ENCODE measurements around the gene ELF2. TPM values are rescaled to one million over a fixed set of nuclear protein-coding genes. Genes with fewer than 3 reads are reported as not detected.

Gene ELF2
- total RNA-seq, 1 experiment from 2014 or later: 44.6 TPM

DNA sequence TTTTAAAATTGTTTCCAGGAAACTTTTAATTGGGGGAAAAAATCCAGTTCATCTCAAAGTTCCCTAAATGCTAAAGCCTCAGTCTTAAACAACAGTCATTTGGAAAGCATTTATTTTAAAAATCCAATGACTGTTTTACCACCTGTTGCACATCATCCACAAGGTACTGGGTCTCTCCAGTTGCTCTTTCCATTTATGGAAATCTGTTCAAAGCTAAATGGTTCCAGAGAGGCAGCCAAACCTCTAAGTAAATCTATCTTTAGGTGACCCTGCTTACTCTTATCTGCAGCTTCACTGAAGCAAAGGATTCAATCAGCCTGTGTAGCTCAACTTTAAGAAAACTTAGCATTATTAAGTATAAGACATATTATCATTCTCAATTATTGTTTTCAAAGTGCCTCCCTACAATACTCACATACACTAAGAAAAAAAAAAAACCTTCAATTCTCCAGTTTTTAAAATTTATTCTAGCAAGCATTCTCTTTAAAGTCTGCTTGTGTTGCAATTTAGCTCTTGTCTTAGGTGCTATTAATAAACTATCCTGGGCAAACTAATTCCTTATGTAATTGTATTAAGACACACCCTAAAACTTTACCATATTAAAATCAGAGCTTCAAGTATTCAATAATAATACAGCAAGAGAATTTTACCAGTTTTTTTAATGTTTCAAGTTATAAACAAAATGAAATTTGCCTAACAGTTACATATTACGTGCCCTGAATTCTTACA, 100.8 kb downstream of the ELF2 start:
- ChIA-PET POLR2A (no interaction called here), CTCF (interaction anchor here (1.1 to 1.6 kb wide), 2 partner anchors 46 kb away, joined by 4 to 5 read pairs; no protein-coding TSS in a partner anchor)
- no peak for ATAC-seq

GRCh38 chr4:139060591-139060990, 116.4 kb downstream of the ELF2 start:
- H3K27ac Mint-ChIP-seq: peak overlapping the region; percentile 42; the same call in 1 of the 2 replicates
- peaks cover 73% of the 10 kb centered on the region for H3K36me3 Mint-ChIP-seq
- POLR2A ChIA-PET: no interaction called here
- no peak for DNase-seq (ENCODE audit: low spot score)
- no peak for ATAC-seq
- no peaks in the 10 kb centered on the region for H3K27me3 Mint-ChIP-seq (ENCODE audit: low read depth)
- H3K4me3 Mint-ChIP-seq: no peak overlapping the region
- H3K4me1 Mint-ChIP-seq: no peaks in the 10 kb centered on the region
- H3K9me3 Mint-ChIP-seq: no peaks in the 10 kb centered on the region
- CTCF ChIA-PET: interaction anchor here (1.3 kb wide), 1 partner anchor 30 kb away, joined by 5 read pairs; no protein-coding TSS in a partner anchor
- TF ChIP-seq, protein P1, sequence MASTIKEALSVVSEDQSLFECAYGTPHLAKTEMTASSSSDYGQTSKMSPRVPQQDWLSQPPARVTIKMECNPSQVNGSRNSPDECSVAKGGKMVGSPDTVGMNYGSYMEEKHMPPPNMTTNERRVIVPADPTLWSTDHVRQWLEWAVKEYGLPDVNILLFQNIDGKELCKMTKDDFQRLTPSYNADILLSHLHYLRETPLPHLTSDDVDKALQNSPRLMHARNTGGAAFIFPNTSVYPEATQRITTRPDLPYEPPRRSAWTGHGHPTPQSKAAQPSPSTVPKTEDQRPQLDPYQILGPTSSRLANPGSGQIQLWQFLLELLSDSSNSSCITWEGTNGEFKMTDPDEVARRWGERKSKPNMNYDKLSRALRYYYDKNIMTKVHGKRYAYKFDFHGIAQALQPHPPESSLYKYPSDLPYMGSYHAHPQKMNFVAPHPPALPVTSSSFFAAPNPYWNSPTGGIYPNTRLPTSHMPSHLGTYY (CRISPR knock-in tag; IDR thresholded peaks at IDR 0.05): no peak
- TF ChIP-seq, protein P2, sequence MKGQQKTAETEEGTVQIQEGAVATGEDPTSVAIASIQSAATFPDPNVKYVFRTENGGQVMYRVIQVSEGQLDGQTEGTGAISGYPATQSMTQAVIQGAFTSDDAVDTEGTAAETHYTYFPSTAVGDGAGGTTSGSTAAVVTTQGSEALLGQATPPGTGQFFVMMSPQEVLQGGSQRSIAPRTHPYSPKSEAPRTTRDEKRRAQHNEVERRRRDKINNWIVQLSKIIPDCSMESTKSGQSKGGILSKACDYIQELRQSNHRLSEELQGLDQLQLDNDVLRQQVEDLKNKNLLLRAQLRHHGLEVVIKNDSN (CRISPR knock-in tag; IDR thresholded peaks at IDR 0.05): no peak
- TF ChIP-seq, protein P3, sequence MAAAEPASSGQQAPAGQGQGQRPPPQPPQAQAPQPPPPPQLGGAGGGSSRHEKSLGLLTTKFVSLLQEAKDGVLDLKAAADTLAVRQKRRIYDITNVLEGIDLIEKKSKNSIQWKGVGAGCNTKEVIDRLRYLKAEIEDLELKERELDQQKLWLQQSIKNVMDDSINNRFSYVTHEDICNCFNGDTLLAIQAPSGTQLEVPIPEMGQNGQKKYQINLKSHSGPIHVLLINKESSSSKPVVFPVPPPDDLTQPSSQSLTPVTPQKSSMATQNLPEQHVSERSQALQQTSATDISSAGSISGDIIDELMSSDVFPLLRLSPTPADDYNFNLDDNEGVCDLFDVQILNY (CRISPR knock-in tag; IDR thresholded peaks at IDR 0.05): no peak
- TF ChIP-seq SMAD4 (CRISPR knock-in tag; IDR thresholded peaks at IDR 0.05): no peak
- no peak for TF ChIP-seq CTCF (IDR thresholded peaks at IDR 0.05)
- no peak for TF ChIP-seq ZNF416 (CRISPR knock-in tag; IDR thresholded peaks at IDR 0.05)
- no peak for TF ChIP-seq GTF2I (CRISPR knock-in tag; conservative IDR thresholded peaks at IDR 0.05)
- TF ChIP-seq, protein P4, sequence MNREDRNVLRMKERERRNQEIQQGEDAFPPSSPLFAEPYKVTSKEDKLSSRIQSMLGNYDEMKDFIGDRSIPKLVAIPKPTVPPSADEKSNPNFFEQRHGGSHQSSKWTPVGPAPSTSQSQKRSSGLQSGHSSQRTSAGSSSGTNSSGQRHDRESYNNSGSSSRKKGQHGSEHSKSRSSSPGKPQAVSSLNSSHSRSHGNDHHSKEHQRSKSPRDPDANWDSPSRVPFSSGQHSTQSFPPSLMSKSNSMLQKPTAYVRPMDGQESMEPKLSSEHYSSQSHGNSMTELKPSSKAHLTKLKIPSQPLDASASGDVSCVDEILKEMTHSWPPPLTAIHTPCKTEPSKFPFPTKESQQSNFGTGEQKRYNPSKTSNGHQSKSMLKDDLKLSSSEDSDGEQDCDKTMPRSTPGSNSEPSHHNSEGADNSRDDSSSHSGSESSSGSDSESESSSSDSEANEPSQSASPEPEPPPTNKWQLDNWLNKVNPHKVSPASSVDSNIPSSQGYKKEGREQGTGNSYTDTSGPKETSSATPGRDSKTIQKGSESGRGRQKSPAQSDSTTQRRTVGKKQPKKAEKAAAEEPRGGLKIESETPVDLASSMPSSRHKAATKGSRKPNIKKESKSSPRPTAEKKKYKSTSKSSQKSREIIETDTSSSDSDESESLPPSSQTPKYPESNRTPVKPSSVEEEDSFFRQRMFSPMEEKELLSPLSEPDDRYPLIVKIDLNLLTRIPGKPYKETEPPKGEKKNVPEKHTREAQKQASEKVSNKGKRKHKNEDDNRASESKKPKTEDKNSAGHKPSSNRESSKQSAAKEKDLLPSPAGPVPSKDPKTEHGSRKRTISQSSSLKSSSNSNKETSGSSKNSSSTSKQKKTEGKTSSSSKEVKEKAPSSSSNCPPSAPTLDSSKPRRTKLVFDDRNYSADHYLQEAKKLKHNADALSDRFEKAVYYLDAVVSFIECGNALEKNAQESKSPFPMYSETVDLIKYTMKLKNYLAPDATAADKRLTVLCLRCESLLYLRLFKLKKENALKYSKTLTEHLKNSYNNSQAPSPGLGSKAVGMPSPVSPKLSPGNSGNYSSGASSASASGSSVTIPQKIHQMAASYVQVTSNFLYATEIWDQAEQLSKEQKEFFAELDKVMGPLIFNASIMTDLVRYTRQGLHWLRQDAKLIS (CRISPR knock-in tag; IDR thresholded peaks at IDR 0.05; ENCODE audit: borderline replicate concordance): no peak
- no peak for TF ChIP-seq JUN (CRISPR knock-in tag; IDR thresholded peaks at IDR 0.05)
- no peak for TF ChIP-seq ELF4 (CRISPR knock-in tag; IDR thresholded peaks at IDR 0.05; ENCODE audit: low read depth)
- no peak for TF ChIP-seq CBFB (CRISPR knock-in tag; IDR thresholded peaks at IDR 0.05; ENCODE audit: low read depth)
- no peak for TF ChIP-seq NR3C1 (CRISPR knock-in tag; conservative IDR thresholded peaks at IDR 0.05; ENCODE audit: low read depth)

More for the DNA sequence above, 100.8 kb downstream of the ELF2 start:
- no peaks in the 10 kb centered on the region for H3K9me3 Mint-ChIP-seq
- H3K36me3 Mint-ChIP-seq: peaks cover 15% of the 10 kb centered on the region
- H3K27ac Mint-ChIP-seq: no peak overlapping the region
- H3K4me1 Mint-ChIP-seq: peaks cover 4% of the 10 kb centered on the region; the same call in 1 of the 2 replicates
- no peaks in the 10 kb centered on the region for H3K27me3 Mint-ChIP-seq (ENCODE audit: low read depth)
- no peak for DNase-seq (ENCODE audit: low spot score)
- TF ChIP-seq ZNF219 (CRISPR knock-in tag; IDR thresholded peaks at IDR 0.05; ENCODE audit: borderline replicate concordance) (no peak), NFATC4 (CRISPR knock-in tag; IDR thresholded peaks at IDR 0.05) (no peak), MXD4 (CRISPR knock-in tag; IDR thresholded peaks at IDR 0.05; ENCODE audit: borderline replicate concordance) (no peak), ESRRA (CRISPR knock-in tag; IDR thresholded peaks at IDR 0.05; ENCODE audit: borderline replicate concordance) (no peak), ELF4 (CRISPR knock-in tag; IDR thresholded peaks at IDR 0.05; ENCODE audit: low read depth) (no peak), KAT7 (CRISPR knock-in tag; IDR thresholded peaks at IDR 0.05; ENCODE audit: borderline replicate concordance) (no peak), ZBTB21 (CRISPR knock-in tag; IDR thresholded peaks at IDR 0.05; ENCODE audit: borderline replicate concordance) (no peak), CDX4 (CRISPR knock-in tag; IDR thresholded peaks at IDR 0.05; ENCODE audit: borderline replicate concordance) (no peak), GRHL2 (CRISPR knock-in tag; IDR thresholded peaks at IDR 0.05; ENCODE audit: insufficient replicate concordance, severe bottlenecking) (no peak), NFYB (CRISPR knock-in tag; conservative IDR thresholded peaks at IDR 0.05; ENCODE audit: low read depth) (no peak), GTF2I (CRISPR knock-in tag; conservative IDR thresholded peaks at IDR 0.05) (no peak)
- TF ChIP-seq, protein P5, sequence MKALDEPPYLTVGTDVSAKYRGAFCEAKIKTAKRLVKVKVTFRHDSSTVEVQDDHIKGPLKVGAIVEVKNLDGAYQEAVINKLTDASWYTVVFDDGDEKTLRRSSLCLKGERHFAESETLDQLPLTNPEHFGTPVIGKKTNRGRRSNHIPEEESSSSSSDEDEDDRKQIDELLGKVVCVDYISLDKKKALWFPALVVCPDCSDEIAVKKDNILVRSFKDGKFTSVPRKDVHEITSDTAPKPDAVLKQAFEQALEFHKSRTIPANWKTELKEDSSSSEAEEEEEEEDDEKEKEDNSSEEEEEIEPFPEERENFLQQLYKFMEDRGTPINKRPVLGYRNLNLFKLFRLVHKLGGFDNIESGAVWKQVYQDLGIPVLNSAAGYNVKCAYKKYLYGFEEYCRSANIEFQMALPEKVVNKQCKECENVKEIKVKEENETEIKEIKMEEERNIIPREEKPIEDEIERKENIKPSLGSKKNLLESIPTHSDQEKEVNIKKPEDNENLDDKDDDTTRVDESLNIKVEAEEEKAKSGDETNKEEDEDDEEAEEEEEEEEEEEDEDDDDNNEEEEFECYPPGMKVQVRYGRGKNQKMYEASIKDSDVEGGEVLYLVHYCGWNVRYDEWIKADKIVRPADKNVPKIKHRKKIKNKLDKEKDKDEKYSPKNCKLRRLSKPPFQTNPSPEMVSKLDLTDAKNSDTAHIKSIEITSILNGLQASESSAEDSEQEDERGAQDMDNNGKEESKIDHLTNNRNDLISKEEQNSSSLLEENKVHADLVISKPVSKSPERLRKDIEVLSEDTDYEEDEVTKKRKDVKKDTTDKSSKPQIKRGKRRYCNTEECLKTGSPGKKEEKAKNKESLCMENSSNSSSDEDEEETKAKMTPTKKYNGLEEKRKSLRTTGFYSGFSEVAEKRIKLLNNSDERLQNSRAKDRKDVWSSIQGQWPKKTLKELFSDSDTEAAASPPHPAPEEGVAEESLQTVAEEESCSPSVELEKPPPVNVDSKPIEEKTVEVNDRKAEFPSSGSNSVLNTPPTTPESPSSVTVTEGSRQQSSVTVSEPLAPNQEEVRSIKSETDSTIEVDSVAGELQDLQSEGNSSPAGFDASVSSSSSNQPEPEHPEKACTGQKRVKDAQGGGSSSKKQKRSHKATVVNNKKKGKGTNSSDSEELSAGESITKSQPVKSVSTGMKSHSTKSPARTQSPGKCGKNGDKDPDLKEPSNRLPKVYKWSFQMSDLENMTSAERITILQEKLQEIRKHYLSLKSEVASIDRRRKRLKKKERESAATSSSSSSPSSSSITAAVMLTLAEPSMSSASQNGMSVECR (CRISPR knock-in tag; IDR thresholded peaks at IDR 0.05; ENCODE audit: borderline replicate concordance): no peak
- H3K4me3 Mint-ChIP-seq: no peak overlapping the region

Data from WTC11 (cell line).